Mesendoderm (in vitro differentiated cells): ENCODE measurements around the gene ISG20.

Source experiments
- DNase-seq: peaks from one replicate; pipeline ENCODE4 v3.0.0; 2013
- H2AK5ac ChIP-seq: 2 replicates; pipeline ENCODE4 v1.6.1; 2013; ENCODE audit warnings: low read length, inconsistent platforms
- H2BK120ac ChIP-seq: 2 replicates; pipeline ENCODE4 v1.6.1; 2013; ENCODE audit warnings: low read depth, mild to moderate bottlenecking, low read length, moderate library complexity, mixed read lengths
- H2BK15ac ChIP-seq: replicated peaks from 2 replicates; pipeline ENCODE4 v1.6.1; 2013; ENCODE audit warnings: low read depth, mild to moderate bottlenecking, moderate library complexity
- H2BK5ac ChIP-seq: 2 replicates; pipeline ENCODE4 v1.6.1; 2013; ENCODE audit warnings: low read length, inconsistent platforms
- H3K18ac ChIP-seq: 2 replicates; pipeline ENCODE4 v1.6.1; 2013; ENCODE audit warnings: mild to moderate bottlenecking, low read length, mixed read lengths
- H3K23ac ChIP-seq: one replicate; pipeline ENCODE4 v1.6.1; 2013; ENCODE audit warnings: low read length
- H3K27ac ChIP-seq: 2 replicates; pipeline ENCODE4 v1.5.1; 2013; ENCODE audit warnings: low read depth, mild to moderate bottlenecking, inconsistent platforms, low read length, moderate library complexity
- H3K27me3 ChIP-seq: 2 replicates; pipeline ENCODE4 v1.6.1; 2013; ENCODE audit warnings: low read length, control low read depth, mild to moderate bottlenecking, inconsistent platforms; ENCODE audit not compliant: insufficient read depth, poor library complexity
- H3K36me3 ChIP-seq: 2 replicates; pipeline ENCODE4 v1.6.1; 2013; ENCODE audit warnings: low read length, inconsistent platforms; ENCODE audit not compliant: control insufficient read depth, insufficient read depth
- H3K4ac ChIP-seq: one replicate; pipeline ENCODE4 v1.6.1; 2013; ENCODE audit warnings: low read depth, mild to moderate bottlenecking, low read length, moderate library complexity
- H3K4me1 ChIP-seq: 2 replicates; pipeline ENCODE4 v1.6.1; 2013; ENCODE audit warnings: low read depth, low read length, inconsistent platforms; ENCODE audit not compliant: control insufficient read depth
- H3K4me2 ChIP-seq: 2 replicates; pipeline ENCODE4 v1.6.1; 2013; ENCODE audit warnings: low read length
- H3K4me3 ChIP-seq: 2 replicates; pipeline ENCODE4 v1.5.1; 2013; ENCODE audit warnings: mild to moderate bottlenecking, low read length
- H3K56ac ChIP-seq: one replicate; pipeline ENCODE4 v1.6.1; 2013; ENCODE audit warnings: low read length
- H3K79me1 ChIP-seq: 2 replicates; pipeline ENCODE4 v1.6.1; 2013; ENCODE audit warnings: low read length, inconsistent platforms
- H3K79me2 ChIP-seq: 2 replicates; pipeline ENCODE4 v1.6.1; 2013; ENCODE audit warnings: mild to moderate bottlenecking, low read length; ENCODE audit not compliant: control insufficient read depth, insufficient read depth
- H3K9ac ChIP-seq: 2 replicates; pipeline ENCODE4 v1.6.1; 2013; ENCODE audit warnings: low read length, inconsistent platforms
- H4K5ac ChIP-seq: one replicate; pipeline ENCODE4 v1.6.1; 2013; ENCODE audit warnings: low read length
- H4K8ac ChIP-seq: one replicate; pipeline ENCODE4 v1.6.1; 2013; ENCODE audit warnings: low read depth, mild to moderate bottlenecking, control low read depth, low read length, moderate library complexity
- WGBS: extraction: QIAGEN DNeasy Blood & Tissue Kit; methylation state at CpG from one replicate; pipeline ENCODE4 v1.1.7; 2013; ENCODE audit warnings: low lambda C conversion rate, missing lambda C conversion rate; ENCODE audit not compliant: insufficient coverage; ENCODE audit errors: extremely low coverage; 5-methylcytosine and 5-hydroxymethylcytosine counted together

Gene ISG20

DNA sequence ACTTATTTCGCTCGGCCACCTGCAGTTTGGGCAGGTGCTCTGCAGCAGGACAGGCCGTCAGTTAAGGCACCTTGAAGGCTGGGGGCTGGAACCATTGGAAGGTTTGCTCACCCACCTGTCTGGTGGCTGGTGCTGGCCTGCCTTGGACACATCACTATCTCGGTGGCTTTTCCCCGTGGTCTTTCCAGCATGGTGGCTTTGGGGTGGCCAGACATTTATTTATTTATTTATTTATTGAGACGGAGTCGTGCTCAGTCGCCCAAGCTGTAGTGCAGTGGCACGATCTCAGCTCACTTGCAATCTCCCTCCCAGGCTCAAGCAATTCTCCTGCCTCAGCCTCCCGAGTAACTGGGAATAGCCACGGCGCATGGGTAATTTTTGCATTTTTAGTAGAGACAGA is 11.7 kb downstream of the ISG20 start:
- Histone ChIP-seq H3K4me1 (no peaks in the 10 kb centered on the region), H3K4me2 (no peak overlapping the region), H3K79me1 (no peaks in the 10 kb centered on the region), H3K27ac (no peak overlapping the region), H3K79me2 (no peaks in the 10 kb centered on the region), H3K18ac (no peak overlapping the region), H2AK5ac (no peak overlapping the region), H4K5ac (no peak overlapping the region), H2BK120ac (no peak overlapping the region), H3K23ac (no peak overlapping the region), H3K4ac (no peak overlapping the region), H2BK15ac (no peak overlapping the region), H3K56ac (no peak overlapping the region), H4K8ac (no peak overlapping the region), H3K27me3 (no peaks in the 10 kb centered on the region), H3K9ac (no peak overlapping the region), H2BK5ac (no peak overlapping the region), H3K36me3 (no peaks in the 10 kb centered on the region), H3K4me3 (no peak overlapping the region)
- WGBS, result no CpG with 5 or more reads among the region's 12 CpGs
- DNase-seq, result no peak

DNA sequence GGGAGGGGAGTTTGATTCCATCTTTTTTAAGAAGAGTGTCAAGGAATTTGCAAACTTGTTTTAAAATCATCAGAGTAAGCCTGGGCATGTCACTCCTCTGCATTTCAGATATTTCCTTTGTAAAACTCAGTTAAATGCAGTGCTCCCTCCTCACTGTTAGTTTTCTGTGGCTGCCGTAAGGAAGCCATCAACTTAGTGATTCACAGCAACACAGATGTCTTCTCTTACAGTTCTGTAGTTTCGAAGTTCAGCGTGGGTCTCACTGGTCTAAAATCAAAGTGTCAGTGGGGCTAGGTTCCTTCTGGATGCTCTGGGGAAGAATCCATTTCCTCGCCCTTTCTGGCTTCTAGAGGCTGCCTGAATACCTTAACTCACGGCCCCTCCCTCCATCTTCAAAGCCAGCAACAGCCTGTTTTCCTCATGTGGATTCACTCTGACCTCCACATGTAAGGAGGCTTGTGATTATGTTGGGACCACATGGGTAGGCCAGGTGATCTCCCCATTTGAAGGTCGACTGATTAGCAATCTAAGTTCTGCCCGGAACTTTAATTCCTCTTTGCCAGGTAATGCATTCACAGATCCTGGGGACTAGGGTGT is 12.4 kb downstream of the ISG20 start:
- Histone ChIP-seq H3K4me3 (no peak overlapping the region), H3K36me3 (no peaks in the 10 kb centered on the region), H2BK15ac (no peak overlapping the region), H3K27me3 (no peaks in the 10 kb centered on the region), H2BK120ac (no peak overlapping the region), H3K18ac (no peak overlapping the region), H2AK5ac (no peak overlapping the region), H4K8ac (no peak overlapping the region), H2BK5ac (no peak overlapping the region), H3K9ac (no peak overlapping the region), H3K4ac (no peak overlapping the region), H3K23ac (no peak overlapping the region), H3K4me2 (no peak overlapping the region), H3K27ac (no peak overlapping the region), H4K5ac (no peak overlapping the region), H3K79me1 (no peaks in the 10 kb centered on the region), H3K4me1 (no peaks in the 10 kb centered on the region), H3K56ac (no peak overlapping the region), H3K79me2 (no peaks in the 10 kb centered on the region)
- no peak for DNase-seq
- no CpG with 5 or more reads among the region's 7 CpGs for whole genome bisulfite sequencing

GRCh38 chr15:88651971-88652370 is 13.2 kb downstream of the ISG20 start:
- no peak overlapping the region for H3K4me3 ChIP-seq
- H3K9ac ChIP-seq, result no peak overlapping the region
- no peaks in the 10 kb centered on the region for H3K4me1 ChIP-seq
- H3K79me2 ChIP-seq, result no peaks in the 10 kb centered on the region
- no peaks in the 10 kb centered on the region for H3K79me1 ChIP-seq
- H2BK15ac ChIP-seq, result no peak overlapping the region
- no peak overlapping the region for H4K5ac ChIP-seq
- H3K36me3 ChIP-seq, result no peaks in the 10 kb centered on the region
- H3K27ac ChIP-seq, result no peak overlapping the region
- H4K8ac ChIP-seq, result no peak overlapping the region
- no peak overlapping the region for H3K18ac ChIP-seq
- DNase-seq, result no peak
- H3K4ac ChIP-seq, result no peak overlapping the region
- H3K56ac ChIP-seq, result no peak overlapping the region
- H2BK120ac ChIP-seq, result no peak overlapping the region
- H3K27me3 ChIP-seq, result no peaks in the 10 kb centered on the region
- no peak overlapping the region for H2AK5ac ChIP-seq
- no CpG with 5 or more reads among the region's 9 CpGs for WGBS
- no peak overlapping the region for H3K23ac ChIP-seq
- H2BK5ac ChIP-seq, result no peak overlapping the region
- no peak overlapping the region for H3K4me2 ChIP-seq

DNA sequence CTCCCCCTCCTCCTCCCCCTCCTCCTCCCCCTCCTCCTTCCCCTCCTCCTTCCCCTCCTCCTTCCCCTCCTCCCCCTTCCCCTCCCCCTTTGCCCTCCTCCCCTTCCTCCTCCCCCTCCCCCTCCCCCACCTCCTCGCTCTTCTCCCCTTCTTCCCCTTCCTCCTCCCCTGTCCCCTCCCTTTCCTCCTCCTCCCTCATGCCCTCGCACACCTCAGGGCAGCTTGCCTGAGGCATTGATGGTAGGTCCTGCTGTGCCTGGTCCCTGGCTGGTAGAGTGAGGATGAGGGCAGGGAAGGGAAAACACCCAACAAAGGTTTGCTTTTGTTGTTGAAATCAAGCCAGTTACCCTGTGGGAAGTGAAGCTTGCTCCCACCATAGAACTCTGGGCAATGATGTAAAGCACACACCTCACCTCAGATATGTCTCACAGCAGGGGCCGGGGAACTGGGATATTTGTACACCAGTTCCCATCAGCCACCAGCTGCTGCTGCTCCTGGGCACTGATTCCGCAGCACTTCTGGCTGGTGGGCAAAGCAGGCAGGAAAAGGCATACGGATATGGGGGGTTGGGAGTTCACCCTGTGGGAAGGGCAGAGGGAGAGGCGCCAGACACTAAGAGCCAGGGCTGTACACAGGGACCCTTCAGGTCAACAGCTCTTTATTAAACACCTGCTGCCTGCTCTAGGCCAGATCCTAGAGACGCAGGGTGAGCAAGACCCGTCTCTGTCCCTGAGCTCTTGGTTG is 13.8 kb downstream of the ISG20 start:
- Histone ChIP-seq H2BK15ac (no peak overlapping the region), H2BK5ac (no peak overlapping the region), H3K4me2 (no peak overlapping the region), H3K79me2 (no peaks in the 10 kb centered on the region), H3K9ac (no peak overlapping the region), H3K18ac (no peak overlapping the region), H3K23ac (no peak overlapping the region), H3K56ac (no peak overlapping the region), H3K4me1 (no peaks in the 10 kb centered on the region), H2AK5ac (no peak overlapping the region), H4K8ac (no peak overlapping the region), H3K4ac (no peak overlapping the region), H3K27me3 (no peaks in the 10 kb centered on the region), H2BK120ac (no peak overlapping the region), H4K5ac (no peak overlapping the region), H3K36me3 (no peaks in the 10 kb centered on the region), H3K4me3 (no peak overlapping the region), H3K27ac (no peak overlapping the region), H3K79me1 (no peaks in the 10 kb centered on the region)
- no peak for DNase-seq
- WGBS, result no CpG with 5 or more reads among the region's 8 CpGs

- no peak overlapping the region for H3K4me2 ChIP-seq
- no peak overlapping the region for H2BK5ac ChIP-seq
- no peak overlapping the region for H3K56ac ChIP-seq
- no peaks in the 10 kb centered on the region for H3K36me3 ChIP-seq
- H2BK15ac ChIP-seq, result no peak overlapping the region
- H3K79me2 ChIP-seq, result no peaks in the 10 kb centered on the region
- no peaks in the 10 kb centered on the region for H3K27me3 ChIP-seq
- H3K27ac ChIP-seq, result no peak overlapping the region
- no peak overlapping the region for H2BK120ac ChIP-seq
- H3K4ac ChIP-seq, result no peak overlapping the region
- H3K4me3 ChIP-seq, result no peak overlapping the region
- no peaks in the 10 kb centered on the region for H3K4me1 ChIP-seq
- WGBS, result no CpG with 5 or more reads among the region's 13 CpGs
- no peak for DNase-seq
- no peak overlapping the region for H3K23ac ChIP-seq
- H3K9ac ChIP-seq, result no peak overlapping the region
- H4K8ac ChIP-seq, result no peak overlapping the region
- no peak overlapping the region for H2AK5ac ChIP-seq
- no peak overlapping the region for H4K5ac ChIP-seq
- H3K18ac ChIP-seq, result no peak overlapping the region
- no peaks in the 10 kb centered on the region for H3K79me1 ChIP-seq
Measured at GRCh38 chr15:88653200-88654064, 14.6 kb downstream of the ISG20 start.
